ENCODE data around the gene TP53TG3B.
"Not testable (repeated sequence)": the region's sequence is repeated elsewhere in the genome, so short reads cannot be mapped to it uniquely, and the experiment has no call there.

TP53TG3B gene, protein sequence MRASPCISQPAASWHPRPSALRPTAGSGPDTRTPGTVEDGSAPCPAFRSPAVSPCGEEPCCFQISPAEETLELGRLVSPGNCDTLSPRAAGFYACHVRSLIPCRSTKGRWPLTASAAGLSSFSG

DNA sequence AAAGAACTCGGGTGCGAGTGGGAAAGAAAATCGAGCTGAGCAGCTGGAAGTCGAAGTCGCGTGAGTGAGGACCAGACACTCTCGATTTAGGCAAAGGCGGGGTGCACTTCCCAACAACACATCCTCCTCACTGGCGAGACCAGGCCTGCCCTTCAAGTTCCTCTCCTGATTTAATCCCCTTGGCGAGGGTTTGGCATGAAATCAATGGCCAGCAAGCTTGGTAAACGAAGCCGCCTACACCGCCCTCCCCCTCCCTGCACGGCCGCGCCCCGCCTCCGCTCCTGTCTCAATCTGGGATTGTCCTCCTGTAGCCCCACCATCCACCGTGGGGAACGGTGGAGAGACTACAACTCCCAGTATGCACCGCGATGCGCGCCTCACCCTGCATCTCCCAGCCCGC, at the start of gene TP53TG3B:
Gene TP53TG3B (plus strand): TSS at position 301 of the 400 bp plus-strand sequence. CDS start 68 bp downstream, at position 369.
- not testable (repeated sequence) for DNase-seq (ENCODE audit: low read depth, low spot score)

DNA sequence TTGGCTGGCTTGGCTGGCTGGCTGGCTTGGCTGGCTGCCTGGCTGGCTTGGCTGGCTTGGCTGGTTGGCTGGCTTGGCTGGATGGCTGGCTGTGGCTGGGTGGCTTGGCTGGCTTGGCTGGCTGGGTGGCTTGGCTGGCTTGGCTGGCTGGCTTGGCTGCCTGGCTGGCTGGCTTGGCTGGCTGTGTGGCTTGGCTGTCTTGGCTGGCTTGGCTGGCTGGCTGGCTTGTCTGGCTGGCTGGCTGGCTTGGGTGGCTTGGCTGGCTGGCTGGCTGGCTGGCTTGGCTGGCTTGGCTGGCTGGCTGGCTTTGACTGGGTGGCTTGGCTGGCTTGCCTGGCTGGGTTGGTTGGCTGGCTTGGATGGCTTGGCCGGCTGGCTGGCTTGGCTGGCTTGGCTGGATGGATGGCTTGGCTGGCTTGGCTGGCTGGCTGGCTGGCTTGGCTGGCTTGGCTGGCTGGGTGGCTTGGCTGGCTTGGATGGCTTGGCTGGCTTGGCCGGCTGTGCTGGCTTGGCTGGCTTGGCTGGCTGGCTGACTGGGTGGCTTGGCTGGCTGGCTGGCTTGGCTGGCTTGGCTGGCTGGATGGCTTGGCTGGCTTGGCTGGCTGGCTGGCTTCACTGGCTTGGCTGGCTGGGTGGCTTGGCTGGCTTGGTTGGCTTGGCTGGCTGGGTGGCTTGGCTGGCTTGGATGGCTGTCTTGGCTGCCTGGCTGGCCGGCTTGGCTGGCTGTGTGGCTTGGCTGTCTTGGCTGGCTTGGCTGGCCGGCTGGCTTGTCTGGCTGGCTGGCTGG, 24.2 kb upstream of the TP53TG3B start:
- DNase-seq (ENCODE audit: low read depth, low spot score): not testable (repeated sequence)

DNA sequence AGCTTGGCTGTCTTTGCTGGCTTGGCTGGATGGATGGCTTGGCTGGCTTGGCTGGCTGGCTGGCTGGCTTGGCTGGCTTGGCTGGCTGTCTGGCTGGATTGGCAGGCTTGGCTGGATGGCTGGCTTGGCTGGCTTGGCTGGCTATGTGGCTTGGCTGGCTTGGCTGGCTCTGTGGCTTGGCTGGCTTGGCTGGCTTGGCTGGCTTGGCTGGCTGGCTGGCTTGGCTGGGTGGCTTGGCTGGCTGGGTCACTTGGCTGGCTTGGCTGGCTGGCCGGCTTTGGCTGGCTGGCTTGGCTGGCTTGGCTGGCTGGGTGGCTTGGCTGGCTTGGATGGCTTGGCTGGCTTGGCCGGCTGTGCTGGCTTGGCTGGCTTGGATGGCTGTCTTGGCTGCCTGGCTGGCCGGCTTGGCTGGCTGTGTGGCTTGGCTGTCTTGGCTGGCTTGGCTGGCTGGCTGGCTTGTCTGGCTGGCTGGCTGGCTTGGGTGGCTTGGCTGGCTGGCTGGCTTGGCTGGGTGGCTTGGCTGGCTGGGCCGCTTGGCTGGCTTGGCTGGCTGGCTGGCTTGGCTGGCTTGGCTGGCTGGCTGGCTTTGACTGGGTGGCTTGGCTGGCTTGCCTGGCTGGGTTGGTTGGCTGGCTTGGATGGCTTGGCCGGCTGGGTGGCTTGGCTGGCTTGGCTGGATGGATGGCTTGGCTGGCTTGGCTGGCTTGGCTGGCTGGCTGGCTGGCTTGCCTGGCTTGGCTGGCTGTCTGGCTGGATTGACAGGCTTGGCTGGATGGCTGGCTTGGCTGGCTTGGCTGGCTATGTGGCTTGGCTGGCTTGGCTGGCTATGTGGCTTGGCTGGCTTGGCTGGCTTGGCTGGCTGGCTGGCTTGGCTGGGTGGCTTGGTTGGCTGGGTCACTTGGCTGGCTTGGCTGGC, 22.8 kb upstream of the TP53TG3B start:
- DNase-seq (ENCODE audit: low read depth, low spot score): not testable (repeated sequence)

DNA sequence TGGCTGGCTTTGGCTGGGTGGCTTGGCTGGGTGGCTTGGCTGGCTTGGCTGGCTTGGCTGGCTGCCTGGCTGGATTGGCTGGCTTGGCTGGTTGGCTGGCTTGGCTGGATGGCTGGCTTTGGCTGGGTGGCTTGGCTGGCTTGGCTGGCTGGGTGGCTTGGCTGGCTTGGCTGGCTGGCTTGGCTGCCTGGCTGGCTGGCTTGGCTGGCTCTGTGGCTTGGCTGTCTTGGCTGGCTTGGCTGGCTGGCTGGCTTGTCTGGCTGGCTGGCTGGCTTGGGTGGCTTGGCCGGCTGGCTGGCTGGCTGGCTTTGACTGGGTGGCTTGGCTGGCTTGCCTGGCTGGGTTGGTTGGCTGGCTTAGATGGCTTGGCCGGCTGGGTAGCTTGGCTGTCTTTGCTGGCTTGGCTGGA, 22.1 kb upstream of the TP53TG3B start:
- not testable (repeated sequence) for DNase-seq (ENCODE audit: low read depth, low spot score)

DNA sequence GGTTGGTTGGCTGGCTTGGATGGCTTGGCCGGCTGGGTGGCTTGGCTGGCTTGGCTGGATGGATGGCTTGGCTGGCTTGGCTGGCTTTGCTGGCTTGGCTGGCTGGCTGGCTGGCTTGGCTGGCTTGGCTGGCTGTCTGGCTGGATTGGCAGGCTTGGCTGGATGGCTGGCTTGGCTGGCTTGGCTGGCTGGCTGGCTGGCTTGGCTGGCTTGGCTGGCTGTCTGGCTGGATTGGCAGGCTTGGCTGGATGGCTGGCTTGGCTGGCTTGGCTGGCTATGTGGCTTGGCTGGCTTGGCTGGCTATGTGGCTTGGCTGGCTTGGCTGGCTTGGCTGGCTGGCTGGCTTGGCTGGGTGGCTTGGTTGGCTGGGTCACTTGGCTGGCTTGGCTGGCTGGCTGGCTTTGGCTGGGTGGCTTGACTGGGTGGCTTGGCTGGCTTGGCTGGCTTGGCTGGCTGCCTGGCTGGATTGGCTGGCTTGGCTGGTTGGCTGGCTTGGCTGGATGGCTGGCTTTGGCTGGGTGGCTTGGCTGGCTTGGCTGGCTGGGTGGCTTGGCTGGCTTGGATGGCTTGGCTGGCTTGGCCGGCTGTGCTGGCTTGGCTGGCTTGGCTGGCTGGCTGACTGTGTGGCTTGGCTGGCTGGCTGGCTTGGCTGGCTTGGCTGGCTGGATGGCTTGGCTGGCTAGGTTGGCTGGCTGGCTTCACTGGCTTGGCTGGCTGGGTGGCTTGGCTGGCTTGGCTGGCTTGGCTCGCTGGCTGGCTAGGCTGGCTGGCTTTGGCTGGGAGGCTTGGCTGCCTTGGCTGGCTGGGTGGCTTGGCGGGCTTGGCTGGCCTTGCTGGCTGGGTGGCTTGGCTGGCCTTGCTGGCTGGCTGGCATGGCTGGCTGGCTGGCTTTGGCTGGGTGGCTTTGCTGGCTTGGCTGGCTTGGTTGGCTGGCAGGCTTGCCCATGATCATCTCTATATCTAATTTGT, 21.3 kb upstream of the TP53TG3B start:
- DNase-seq (ENCODE audit: low read depth, low spot score): not testable (repeated sequence)

Measured in ELF-1 (cell line).